ENCODE results near the gene NDUFS2. TPM values are rescaled to one million over a fixed set of nuclear protein-coding genes. Genes with fewer than 3 reads are reported as not detected.

The NDUFS2 gene
- total and polyA plus RNA-seq, 10 of the 15 experiments (the other 5 are each of a cell fraction or from before 2014, with no cell fraction given) = 66.5 to 215 (median 148) TPM

- TF ChIP-seq SKIL (IDR thresholded peaks at IDR 0.05; ENCODE audit: low read depth, poor library complexity, severe bottlenecking) (no peak), FOXK2 (IDR thresholded peaks at IDR 0.05) (no peak), SRF (IDR thresholded peaks at IDR 0.05; ENCODE audit: low read depth in 2 of 2, low read length in 2 of 2) (no peak), ATF7 (IDR thresholded peaks at IDR 0.05; ENCODE audit: low read depth) (no peak), ZBTB33 (IDR thresholded peaks at IDR 0.05) (no peak), STAT3 (IDR thresholded peaks at IDR 0.05; ENCODE audit: low read depth, low read length) (no peak), RCOR1 (conservative IDR thresholded peaks at IDR 0.05; ENCODE audit: low read depth, low read length) (no peak), ZNF687 (IDR thresholded peaks at IDR 0.05) (0 out of 2 replicates have a peak, but pooled peaks have one; percentile 44), RELB (IDR thresholded peaks at IDR 0.05; ENCODE audit: low read depth) (no peak; the same call in 1 of the 2 replicates), CHD4 (IDR thresholded peaks at IDR 0.05) (no peak), LARP7 (IDR thresholded peaks at IDR 0.05) (no peak), POU2F2 (IDR thresholded peaks at IDR 0.05; ENCODE audit: borderline replicate concordance, low read depth, low read length) (0 out of 3 replicates have a peak, but pooled peaks have one; percentile 3), CHD2 (IDR thresholded peaks at IDR 0.05; ENCODE audit: borderline replicate concordance, low read depth, low read length) (0 out of 2 replicates have a peak, but pooled peaks have one; percentile 44), GABPA (IDR thresholded peaks at IDR 0.05; ENCODE audit: low read depth) (no peak), CHD1 (IDR thresholded peaks at IDR 0.05; ENCODE audit: low read depth, low read length) (no peak), HDGF (IDR thresholded peaks at IDR 0.05) (peak; percentile 77; the same call in 1 of the 2 replicates), HDAC6 (IDR thresholded peaks at IDR 0.05; ENCODE audit: unreplicated experiment) (no peak)
- TF ChIP-seq, protein P1, sequence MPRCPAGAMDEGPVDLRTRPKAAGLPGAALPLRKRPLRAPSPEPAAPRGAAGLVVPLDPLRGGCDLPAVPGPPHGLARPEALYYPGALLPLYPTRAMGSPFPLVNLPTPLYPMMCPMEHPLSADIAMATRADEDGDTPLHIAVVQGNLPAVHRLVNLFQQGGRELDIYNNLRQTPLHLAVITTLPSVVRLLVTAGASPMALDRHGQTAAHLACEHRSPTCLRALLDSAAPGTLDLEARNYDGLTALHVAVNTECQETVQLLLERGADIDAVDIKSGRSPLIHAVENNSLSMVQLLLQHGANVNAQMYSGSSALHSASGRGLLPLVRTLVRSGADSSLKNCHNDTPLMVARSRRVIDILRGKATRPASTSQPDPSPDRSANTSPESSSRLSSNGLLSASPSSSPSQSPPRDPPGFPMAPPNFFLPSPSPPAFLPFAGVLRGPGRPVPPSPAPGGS (IDR thresholded peaks at IDR 0.05; ENCODE audit: borderline replicate concordance, insufficient read depth, low read depth, low read length, poor library complexity, severe bottlenecking) = no peak
Measured at GRCh38 chr1:161159087-161159912, 42.9 kb upstream of the NDUFS2 start, which contains the start of gene USP21 (continued).
